ENCODE results near the gene RAET1L. TPM values are rescaled to one million over a fixed set of nuclear protein-coding genes. Genes with fewer than 3 reads are reported as not detected.

Gene RAET1L
- total RNA-seq, 1 experiment from 2014 or later = not detected

- no TSS peak for BruUV-seq (replicated peaks)
- in situ Hi-C loops (cut with HindIII; ENCODE audit: low pct_unique_long_range_greater_than_20kb, low sequenced_read_pairs) = no loop called here
- ChIA-PET POLR2A (no interaction called here), CTCF (no interaction called here)
- Histone ChIP-seq H3K4me1 (ENCODE audit: control insufficient read depth, insufficient read depth, low read length) (peaks cover 8% of the 10 kb centered on the region), H3K9me3 (ENCODE audit: control insufficient read depth, insufficient read depth, low read depth, low read length) (no peaks in the 10 kb centered on the region), H3K4me3 (ENCODE audit: low read depth in 2 of 2, low read length in 2 of 2) (no peak overlapping the region), H3K27ac (ENCODE audit: low read length) (no peak overlapping the region), H3K27me3 (ENCODE audit: control insufficient read depth, insufficient read depth, low read length) (no peaks in the 10 kb centered on the region; the same call in 1 of the 2 replicates), H3K36me3 (ENCODE audit: control insufficient read depth, insufficient read depth, low read length) (no peaks in the 10 kb centered on the region; the same call in 1 of the 2 replicates)
- no peak for DNase-seq (ENCODE audit: low read depth, low spot score)
- ATAC-seq = no peak
- TF ChIP-seq CTCF (IDR thresholded peaks at IDR 0.05) (no peak), POLR2AphosphoS5 (IDR thresholded peaks at IDR 0.05; ENCODE audit: low read depth, low read length) (no peak), SIN3A (IDR thresholded peaks at IDR 0.05; ENCODE audit: borderline replicate concordance, insufficient read depth, low read depth, low read length) (no peak), TCF7L2 (IDR thresholded peaks at IDR 0.05; ENCODE audit: low read depth, low read length) (no peak), REST (IDR thresholded peaks at IDR 0.05; ENCODE audit: insufficient read depth in 1 of 2, low read depth in 2 of 2, low read length in 1 of 2) (no peak)
- intact Hi-C loops (cut with micrococcal nuclease; ENCODE audit: unreplicated experiment) = no loop called here
Measured at GRCh38 chr6:150002710-150003109, 22.6 kb downstream of the RAET1L start.

DNA sequence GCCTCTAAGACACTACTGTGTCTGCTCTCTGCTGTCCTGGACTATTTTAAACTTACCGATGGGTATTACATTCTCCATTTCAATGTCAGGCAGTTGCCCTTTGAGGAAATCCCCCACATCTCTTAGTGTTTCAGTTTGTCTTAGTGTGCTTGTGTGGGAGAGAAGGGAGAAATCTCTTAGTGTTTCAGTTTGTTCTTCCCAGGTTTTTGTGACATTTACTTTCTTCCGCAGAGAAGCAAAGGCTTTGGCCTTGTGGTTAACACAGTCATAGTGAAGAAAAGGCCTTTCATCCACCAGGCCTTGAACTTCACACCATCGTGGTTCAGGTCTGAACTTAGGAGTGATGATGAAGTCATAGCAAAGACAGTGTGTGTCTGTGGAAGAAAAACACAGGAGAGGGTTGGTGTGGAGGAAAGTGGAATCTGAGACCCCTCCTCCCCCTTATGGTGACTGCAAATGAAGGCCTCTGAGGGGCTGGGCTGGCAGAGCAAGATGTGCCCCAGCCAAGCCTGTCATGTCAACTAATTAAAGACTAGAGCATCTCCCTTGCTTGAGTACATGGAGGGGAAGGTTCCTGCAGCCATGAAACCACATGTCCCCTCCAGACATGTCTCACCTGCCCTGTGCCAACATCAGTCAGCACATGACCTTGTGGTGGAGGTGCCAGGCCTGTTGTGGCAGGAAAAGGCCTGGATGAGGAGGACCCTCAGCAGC, 23.9 kb downstream of the RAET1L start:
- Histone ChIP-seq H3K27me3 (ENCODE audit: control insufficient read depth, insufficient read depth, low read length) (peaks cover 2% of the 10 kb centered on the region), H3K4me1 (ENCODE audit: control insufficient read depth, insufficient read depth, low read length) (peaks cover 8% of the 10 kb centered on the region), H3K36me3 (ENCODE audit: control insufficient read depth, insufficient read depth, low read length) (no peaks in the 10 kb centered on the region; the same call in 1 of the 2 replicates), H3K9me3 (ENCODE audit: control insufficient read depth, insufficient read depth, low read depth, low read length) (no peaks in the 10 kb centered on the region), H3K27ac (ENCODE audit: low read length) (no peak overlapping the region), H3K4me3 (ENCODE audit: low read depth in 2 of 2, low read length in 2 of 2) (no peak overlapping the region)
- ATAC-seq (no peak), DNase-seq (ENCODE audit: low read depth, low spot score) (no peak)
- ChIA-PET POLR2A (no interaction called here), CTCF (no interaction called here)
- TF ChIP-seq TCF7L2 (IDR thresholded peaks at IDR 0.05; ENCODE audit: low read depth, low read length) = no peak
- in situ Hi-C loops (cut with HindIII; ENCODE audit: low pct_unique_long_range_greater_than_20kb, low sequenced_read_pairs) (no loop called here), intact Hi-C loops (cut with micrococcal nuclease; ENCODE audit: unreplicated experiment) (no loop called here)
- BruUV-seq (replicated peaks) = no TSS peak

DNA sequence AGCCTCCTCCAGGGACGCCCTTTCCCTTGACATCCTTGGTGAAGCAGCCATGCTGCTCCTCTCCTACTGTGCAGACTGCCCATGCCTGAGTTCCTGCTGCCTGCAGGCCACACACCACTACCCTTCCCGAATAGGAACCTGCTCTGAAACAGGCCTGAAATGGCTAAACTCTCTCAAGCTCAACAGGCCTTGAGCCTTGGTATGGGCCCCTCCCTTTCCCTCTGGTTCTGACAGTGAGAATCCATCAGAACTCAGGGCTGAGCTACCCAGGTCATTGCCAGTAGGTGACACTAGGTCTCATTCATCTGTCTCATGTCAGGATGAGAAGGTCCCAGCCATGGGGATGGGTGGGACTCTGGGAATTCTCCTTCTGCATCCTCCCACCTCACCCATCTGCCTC, 25.7 kb downstream of the RAET1L start:
- in situ Hi-C loops (cut with HindIII; ENCODE audit: low pct_unique_long_range_greater_than_20kb, low sequenced_read_pairs) (no loop called here), intact Hi-C loops (cut with micrococcal nuclease; ENCODE audit: unreplicated experiment) (no loop called here)
- Histone ChIP-seq H3K4me3 (ENCODE audit: low read depth in 2 of 2, low read length in 2 of 2) (no peak overlapping the region), H3K27me3 (ENCODE audit: control insufficient read depth, insufficient read depth, low read length) (peaks cover 3% of the 10 kb centered on the region), H3K9me3 (ENCODE audit: control insufficient read depth, insufficient read depth, low read depth, low read length) (no peaks in the 10 kb centered on the region), H3K27ac (ENCODE audit: low read length) (no peak overlapping the region), H3K36me3 (ENCODE audit: control insufficient read depth, insufficient read depth, low read length) (no peaks in the 10 kb centered on the region; the same call in 1 of the 2 replicates), H3K4me1 (ENCODE audit: control insufficient read depth, insufficient read depth, low read length) (peaks cover 3% of the 10 kb centered on the region; the same call in 1 of the 2 replicates)
- no peak for ATAC-seq
- ChIA-PET CTCF (no interaction called here), POLR2A (no interaction called here)
- BruUV-seq (replicated peaks) = no TSS peak
- TF ChIP-seq POLR2AphosphoS5 (IDR thresholded peaks at IDR 0.05; ENCODE audit: low read depth, low read length) (no peak), TCF7L2 (IDR thresholded peaks at IDR 0.05; ENCODE audit: low read depth, low read length) (no peak), REST (IDR thresholded peaks at IDR 0.05; ENCODE audit: insufficient read depth in 1 of 2, low read depth in 2 of 2, low read length in 1 of 2) (no peak), SIN3A (IDR thresholded peaks at IDR 0.05; ENCODE audit: borderline replicate concordance, insufficient read depth, low read depth, low read length) (no peak), CTCF (IDR thresholded peaks at IDR 0.05) (no peak)
- no peak for DNase-seq (ENCODE audit: low read depth, low spot score)

Measured in Panc1 (cell line).